HG03469 (cell line): ENCODE measurements around the gene KCNQ1.

ENCODE experiments used
- ATAC-seq: cut with Tn5 transposase; IDR thresholded peaks from one replicate; pipeline ENCODE4 v1.9.1; 2021; ENCODE audit warnings: mild to moderate bottlenecking, moderate library complexity, moderate number of reproducible peaks; ENCODE audit not compliant: unreplicated experiment

Gene KCNQ1

DNA sequence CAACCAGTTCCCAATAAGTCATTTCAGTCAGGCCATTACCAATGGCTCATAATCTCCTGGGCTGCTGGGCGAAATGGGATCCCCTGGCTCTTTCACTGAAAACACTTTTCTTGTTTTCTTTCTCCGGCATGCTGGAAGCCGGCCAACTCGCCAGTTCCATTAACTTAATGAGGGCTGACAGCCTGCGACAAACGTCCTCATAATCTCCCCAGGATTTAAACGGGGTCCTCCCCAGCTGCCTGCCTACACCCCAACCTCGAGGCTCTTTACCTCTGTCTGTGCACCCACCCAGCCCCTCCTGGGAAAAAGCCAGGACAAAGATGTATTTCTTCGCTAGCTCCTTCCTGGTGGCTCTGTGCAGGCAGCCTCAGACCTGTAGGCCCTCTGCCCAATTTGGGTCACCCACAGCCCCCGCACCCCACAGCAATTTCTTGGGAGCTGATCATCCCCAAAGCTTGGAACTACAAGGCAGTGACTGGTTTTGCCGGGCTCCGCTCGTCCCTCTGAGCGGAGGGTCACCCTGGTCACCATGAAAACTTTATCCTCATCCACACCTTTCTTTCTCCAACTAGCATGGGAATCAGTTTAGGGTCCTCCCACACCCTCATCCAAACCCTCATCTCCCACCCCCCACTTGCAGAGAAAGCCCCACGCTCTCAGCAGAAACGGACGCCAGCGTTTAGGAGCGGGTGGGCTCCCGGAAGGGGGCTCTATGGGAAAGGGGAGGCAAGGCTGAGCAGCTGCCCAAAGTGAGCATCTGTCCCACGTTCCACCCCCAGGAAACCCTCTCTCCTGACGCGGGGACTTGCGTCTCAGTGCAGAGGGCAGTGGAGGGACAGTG lies 306.1 kb downstream of the KCNQ1 start:
- no peak for ATAC-seq

GRCh38 chr11:2751523-2752203 lies 306.9 kb downstream of the KCNQ1 start:
- no peak for ATAC-seq

- ATAC-seq, result no peak
These were observed 307.5 kb downstream of the KCNQ1 start for GRCh38 chr11:2752204-2752770.

DNA sequence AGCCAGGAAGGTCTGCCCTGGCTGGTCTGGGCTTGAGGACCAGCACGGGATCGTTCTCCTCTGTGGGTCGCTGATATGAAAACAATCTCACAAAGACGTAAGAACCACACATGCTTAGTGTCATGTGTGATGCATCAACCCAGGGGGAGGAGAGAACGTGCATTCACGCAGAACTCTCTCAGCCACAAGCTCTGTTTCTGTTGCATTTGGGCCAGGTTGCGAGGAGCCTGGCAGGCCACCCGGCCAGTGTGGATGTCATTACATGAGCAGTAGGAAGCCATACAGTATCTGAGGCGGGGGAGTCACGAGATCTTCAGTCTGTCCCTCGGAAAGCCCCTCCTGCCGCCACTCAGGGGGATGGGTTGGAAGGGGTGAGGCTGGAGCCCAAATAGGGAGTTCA lies 308.1 kb downstream of the KCNQ1 start:
- ATAC-seq, result no peak

DNA sequence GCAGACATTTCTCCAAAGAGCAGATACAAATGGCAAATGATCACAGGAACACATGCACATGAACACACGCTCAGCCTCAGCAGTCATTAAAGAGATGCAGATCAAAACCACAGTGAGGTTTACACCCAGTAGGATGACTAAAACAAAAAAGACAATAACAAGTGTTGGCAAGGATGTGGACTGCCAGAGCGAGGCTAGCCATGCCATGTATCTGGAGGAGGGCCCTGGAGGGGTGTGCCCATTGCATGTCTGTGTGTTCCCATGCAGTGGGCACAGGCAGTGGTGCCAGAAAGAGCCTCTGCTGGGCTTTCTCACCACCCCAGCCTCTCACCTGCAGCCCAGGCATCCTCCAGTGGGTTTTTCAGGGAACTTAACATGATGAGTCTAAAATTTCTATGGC lies 309.2 kb downstream of the KCNQ1 start:
- ATAC-seq, result no peak

GRCh38 chr11:2755071-2755470 lies 310.3 kb downstream of the KCNQ1 start:
- ATAC-seq, result no peak

DNA sequence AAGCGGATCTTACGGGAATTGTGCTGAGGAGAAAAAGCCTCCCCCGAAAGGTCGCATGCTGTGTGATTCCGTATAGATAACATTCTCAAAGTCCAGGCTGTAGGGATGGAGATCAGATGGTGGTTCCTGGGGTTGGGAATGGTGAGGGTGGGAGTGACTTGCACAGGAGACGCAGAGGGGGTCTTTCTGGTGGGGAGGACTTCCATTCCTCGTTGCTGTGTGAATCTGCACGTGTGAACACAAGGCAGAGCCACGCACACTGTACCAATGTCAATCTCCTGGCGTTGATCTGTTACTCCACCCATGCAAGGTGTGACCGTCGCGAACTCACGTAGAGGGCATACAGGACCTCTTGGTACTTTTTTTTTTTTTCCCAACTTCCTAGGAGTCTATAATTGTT lies 313.9 kb downstream of the KCNQ1 start:
- ATAC-seq, result no peak

DNA sequence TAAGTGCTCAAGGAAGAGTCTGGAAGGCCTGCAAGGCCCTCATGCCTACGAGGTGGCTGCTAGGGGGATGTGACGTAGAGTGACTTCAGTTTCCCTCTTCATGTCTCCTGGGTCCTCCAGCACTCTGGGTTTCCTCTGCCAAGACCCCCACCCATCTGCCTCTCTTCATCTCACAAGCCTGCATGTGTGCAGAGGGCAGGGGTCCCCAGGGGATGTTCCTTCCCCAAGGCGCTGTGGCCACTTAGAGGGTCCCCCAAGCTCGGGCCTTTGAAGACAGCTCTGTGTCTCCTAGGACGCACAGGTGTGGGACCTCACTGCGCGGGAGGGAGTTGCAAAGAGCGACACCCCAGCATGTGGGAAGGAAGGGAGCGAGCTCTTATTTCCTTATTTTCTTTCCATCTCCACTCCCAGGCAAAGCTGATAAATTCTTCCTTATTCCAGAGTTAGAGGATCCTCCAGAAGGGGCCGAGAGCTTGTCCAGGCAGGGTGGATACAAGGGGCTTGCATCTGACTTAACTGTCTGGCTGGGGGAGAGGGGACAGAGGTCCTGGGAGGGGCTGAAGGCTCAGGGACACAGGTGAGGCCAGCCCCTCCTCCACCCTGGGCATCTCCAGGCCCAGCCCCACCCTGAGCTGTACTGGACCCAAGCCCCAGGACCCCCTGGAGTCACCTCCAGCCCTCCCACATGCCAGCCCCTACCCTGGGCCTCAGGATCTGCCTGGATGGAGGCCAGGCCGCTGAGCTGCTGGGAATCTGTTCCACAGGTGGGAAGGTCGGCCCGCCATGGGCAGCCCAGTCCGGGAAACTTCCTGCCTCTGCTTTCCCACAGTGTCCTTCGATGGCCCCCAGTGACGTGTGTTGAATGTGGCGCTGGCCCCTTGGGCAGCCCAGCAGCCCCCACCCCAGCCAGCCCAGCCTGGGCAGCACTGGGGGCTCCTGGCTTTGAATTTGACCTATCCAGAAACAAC lies 314.7 kb downstream of the KCNQ1 start:
- ATAC-seq, result no peak

DNA sequence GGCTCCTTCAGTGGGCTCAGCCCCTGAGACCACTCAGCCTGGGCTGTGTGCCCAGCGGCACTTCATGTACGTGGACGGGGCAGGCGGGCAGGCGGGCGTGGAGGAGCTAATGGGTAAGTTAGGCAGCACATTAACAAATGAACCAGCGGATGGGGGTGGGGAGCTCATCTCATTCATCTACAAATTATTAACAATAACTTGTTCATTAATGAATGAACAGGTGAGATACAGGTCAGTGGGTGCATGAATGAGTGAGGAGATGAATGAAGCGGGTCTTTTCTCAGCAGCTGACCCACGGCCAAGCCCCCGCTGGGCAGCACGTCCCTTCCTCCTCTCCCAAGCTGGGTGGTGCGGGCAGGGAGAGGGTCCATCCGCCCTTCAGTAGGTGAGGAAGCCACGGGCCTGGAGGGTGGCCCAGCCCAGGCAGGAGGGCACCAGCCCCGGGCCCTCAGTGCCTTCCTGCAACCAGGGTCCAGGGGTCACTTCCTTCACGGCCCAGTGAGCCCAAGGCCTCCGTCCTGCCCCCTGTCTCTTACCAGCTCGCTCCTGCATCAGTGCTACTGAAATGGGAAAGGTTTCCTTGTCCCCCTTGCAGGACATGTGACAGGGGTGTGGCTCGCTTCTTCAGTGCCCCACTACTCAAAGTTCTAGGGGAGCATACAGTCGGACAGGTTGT lies 315.5 kb downstream of the KCNQ1 start:
- ATAC-seq, result no peak

DNA sequence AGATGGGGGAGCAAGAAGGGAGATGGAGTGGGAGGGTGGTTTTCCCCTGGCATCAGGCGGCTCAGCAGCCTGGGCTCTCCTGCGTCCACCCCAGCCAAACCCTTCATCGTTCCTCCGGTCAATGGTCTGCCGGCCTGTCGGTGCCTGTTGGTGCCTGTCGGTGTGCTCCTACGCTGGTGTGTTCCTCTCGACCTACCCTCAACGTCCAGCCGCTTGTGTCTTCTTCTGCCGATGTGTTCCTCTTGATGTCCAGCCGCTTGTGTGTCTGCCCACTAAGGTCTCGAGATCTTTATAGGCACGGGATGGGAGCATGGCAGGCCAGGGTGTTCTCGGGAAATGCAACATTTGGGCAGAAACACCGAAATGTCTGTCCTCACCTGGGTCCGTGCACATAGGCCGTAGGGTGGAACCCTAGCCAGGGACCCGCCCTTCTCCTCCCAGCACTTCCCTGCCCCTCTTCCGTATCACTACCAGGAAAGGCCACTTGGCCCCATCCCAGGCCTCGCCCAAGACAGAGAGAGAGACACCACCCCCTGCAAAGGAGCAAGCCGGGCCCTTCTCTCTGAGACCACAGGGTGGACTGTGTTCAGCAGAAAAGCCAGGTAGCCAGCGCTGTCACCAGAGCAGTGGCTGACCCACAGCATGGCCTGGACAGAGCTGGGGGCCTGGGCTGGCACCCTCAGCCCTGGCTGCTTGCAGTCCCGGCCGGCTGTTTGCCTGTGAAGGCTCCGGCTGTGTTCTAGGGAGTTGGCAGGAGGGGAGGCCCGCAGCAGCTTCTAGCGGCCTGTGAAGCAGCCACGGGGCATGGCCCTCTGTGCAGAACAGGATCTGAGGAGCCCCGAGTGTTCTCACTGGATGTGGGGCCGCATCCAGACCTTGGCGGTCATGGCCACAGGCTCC lies 316.6 kb downstream of the KCNQ1 start:
- ATAC-seq, result no peak

GRCh38 chr11:2762031-2762380 lies 317.2 kb downstream of the KCNQ1 start:
- ATAC-seq, result no peak

DNA sequence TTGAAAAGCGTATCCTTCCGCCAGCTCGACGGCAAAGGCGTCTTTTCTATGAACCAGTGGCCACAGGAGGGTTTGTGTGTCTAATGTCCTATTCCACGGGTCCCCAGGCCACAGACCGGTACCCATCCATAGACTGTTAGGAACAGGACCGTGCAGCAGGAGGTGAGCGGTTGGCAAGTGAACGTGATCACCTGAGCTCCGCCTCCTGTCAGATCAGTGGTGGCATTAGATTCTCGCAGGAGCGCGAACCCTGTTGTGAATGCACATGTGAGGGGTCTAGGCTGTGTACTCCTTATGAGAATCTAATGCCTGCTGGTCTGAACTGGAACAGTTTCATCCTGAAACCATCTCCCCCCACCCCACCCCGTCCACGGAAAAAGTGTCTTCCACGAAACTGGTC lies 317.6 kb downstream of the KCNQ1 start:
- no peak for ATAC-seq

DNA sequence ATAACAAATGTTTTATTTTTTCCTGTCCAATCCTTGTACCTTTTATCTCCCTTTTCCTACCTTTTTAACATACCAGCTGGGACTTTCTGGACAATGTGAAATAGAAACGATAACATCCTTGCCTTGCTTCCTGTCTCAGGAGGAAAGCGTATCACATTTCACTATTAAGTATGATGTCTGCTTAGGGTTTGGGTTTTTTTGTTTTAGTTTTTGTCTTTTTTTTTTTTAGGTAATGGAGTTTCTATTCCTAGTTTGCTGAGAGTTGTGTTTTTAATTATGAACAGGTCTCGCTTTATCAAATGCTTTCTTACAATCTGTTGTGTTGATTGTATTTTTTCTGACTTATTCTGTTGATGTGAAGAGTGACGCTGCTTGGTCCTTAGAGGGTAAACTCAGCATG lies 319.2 kb downstream of the KCNQ1 start:
- ATAC-seq, result no peak

DNA sequence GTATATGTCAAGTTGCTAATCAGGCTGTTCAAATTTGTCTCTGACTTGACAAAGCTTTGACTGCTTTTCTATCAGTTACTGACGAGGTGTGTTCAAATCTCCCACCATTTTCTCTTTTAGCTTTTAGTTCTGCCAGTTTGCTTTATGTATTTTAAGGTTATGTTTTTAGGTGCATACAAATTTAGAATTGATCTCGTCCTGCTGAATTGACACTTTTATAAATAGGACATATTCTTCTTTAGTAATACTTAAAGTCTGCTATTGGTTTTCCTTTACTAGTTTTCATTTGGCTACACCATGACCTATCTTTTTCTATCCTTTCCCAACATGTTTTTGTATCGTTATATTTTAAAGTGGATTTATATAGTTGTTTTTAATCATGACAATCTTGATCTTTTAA lies 320.7 kb downstream of the KCNQ1 start:
- no peak for ATAC-seq

- no peak for ATAC-seq
These were observed 321.4 kb downstream of the KCNQ1 start for GRCh38 chr11:2766166-2766565.

DNA sequence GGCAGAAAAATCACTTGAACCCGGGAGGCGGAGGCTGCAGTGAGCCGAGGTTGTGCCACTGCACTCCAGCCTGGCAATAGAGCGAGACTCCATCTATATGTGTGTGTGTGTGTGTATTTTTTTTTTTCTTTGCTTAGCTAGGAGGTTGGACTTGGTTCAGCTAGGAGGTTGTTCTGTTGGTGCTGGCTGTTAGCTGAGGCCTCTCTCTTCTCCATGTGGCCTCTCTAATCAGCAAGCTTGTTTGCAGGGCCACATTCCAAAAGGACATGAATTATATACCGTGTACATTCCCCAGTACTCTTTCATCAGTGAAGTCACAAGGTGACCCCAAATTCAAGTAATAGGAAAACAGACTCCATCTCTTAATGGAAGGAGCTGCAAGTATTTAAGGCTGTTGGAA lies 322.3 kb downstream of the KCNQ1 start:
- ATAC-seq, result no peak

DNA sequence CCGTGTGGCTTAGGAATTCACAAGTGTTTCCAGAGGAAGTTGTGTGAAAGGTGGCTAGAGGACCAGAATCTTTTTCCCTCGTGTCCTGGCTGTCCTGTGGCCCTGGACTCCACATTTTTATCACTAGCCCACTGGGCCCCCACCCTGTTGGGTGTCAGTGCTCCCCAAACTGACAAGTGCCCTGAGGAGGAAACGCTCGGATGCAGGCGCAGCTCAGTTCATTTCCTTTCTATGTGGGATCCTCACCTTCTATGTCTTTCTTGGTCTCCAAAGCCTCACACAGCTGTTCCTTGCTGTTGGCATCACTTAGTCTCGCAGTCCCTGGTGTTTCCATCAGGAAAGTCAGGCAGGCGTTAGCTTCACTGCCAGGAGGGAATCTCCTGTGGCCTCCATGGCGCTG lies 323.0 kb downstream of the KCNQ1 start:
- no peak for ATAC-seq

GRCh38 chr11:2768471-2769408 lies 323.9 kb downstream of the KCNQ1 start:
- ATAC-seq, result no peak
